Small intestine (tissue), 16 donors: Measurements from ENCODE around the gene DUSP12. TPM values are rescaled to one million over a fixed set of nuclear protein-coding genes. Genes with fewer than 3 reads are reported as not detected.

Source experiments
- DNase-seq, 2 donors: peaks; one replicate each; pipeline versions ENCODE4 v3.0.0 to v3.0.0-alpha.2; 2013
- FAIRE-seq: peaks from 2 replicates; lab custom pipeline; 2012; peaks lifted over from hg19 to GRCh38; lab: Jason Lieb, UNC
- H3K27ac ChIP-seq, 3 donors: one replicate each; pipeline ENCODE4 v1.5.1; 2013; ENCODE audit warnings: low read length in 2 of 3, mild to moderate bottlenecking in 2 of 3, control low read depth in 1 of 3, inconsistent platforms in 1 of 3, low read depth in 1 of 3, moderate library complexity in 1 of 3
- H3K27me3 ChIP-seq, 3 donors: one replicate each; pipeline ENCODE4 v1.6.1; 2013; ENCODE audit warnings: low read length in 3 of 3, inconsistent platforms in 1 of 3; ENCODE audit not compliant: control insufficient read depth in 3 of 3, insufficient read depth in 3 of 3
- H3K36me3 ChIP-seq, 3 donors: one replicate each; pipeline ENCODE4 v1.6.1; 2013; ENCODE audit warnings: low read length in 3 of 3, inconsistent platforms in 1 of 3, low read depth in 1 of 3, mild to moderate bottlenecking in 1 of 3, moderate library complexity in 1 of 3; ENCODE audit not compliant: control insufficient read depth in 3 of 3, insufficient read depth in 2 of 3
- H3K4me1 ChIP-seq, 3 donors: one replicate each; pipeline ENCODE4 v1.6.1; 2013; ENCODE audit warnings: low read length in 2 of 3, inconsistent platforms in 1 of 3, low read depth in 1 of 3, mild to moderate bottlenecking in 1 of 3, moderate library complexity in 1 of 3; ENCODE audit not compliant: control insufficient read depth in 3 of 3, insufficient read depth in 2 of 3
- H3K4me3 ChIP-seq, 3 donors: one replicate each; pipeline ENCODE4 v1.5.1; 2013; ENCODE audit warnings: low read length in 3 of 3, control low read depth in 1 of 3, inconsistent platforms in 1 of 3, low read depth in 1 of 3, mild to moderate bottlenecking in 1 of 3, moderate library complexity in 1 of 3
- H3K9me3 ChIP-seq, 2 donors: one replicate each; pipeline ENCODE4 v1.6.1; 2013; ENCODE audit warnings: low read depth in 1 of 2, low read length in 1 of 2; ENCODE audit not compliant: control insufficient read depth in 2 of 2, insufficient read depth in 1 of 2
- WGBS, 3 donors: extraction: QIAGEN DNeasy Blood & Tissue Kit; methylation state at CpG; one replicate each; pipeline ENCODE4 v1.1.7; 2013; 5-methylcytosine and 5-hydroxymethylcytosine counted together
- long read RNA-seq, 10 donors: transcript quantifications; one replicate each; lab custom pipeline, GENCODE V29; 2026
- polyA plus RNA-seq, 4 donors: library from polyadenylated mRNA; stranded (reverse) in 3 of 4; unstranded in 1 of 4; fragments of 200-250 nt in 3 of 4; fragments of 120-200 nt in 1 of 4; gene quantifications; one replicate each; pipeline versions ENCODE4 v1.2.1 to v1.2.3, GENCODE V29; 2013
- donor health status: healthy with polysubstance abuse.
- donor health status: control.
- donor health status: control.
- donor health status: Bipolar disorder and iron deficiency.
- donor health status: healthy.

The DUSP12 gene
- polyA plus RNA-seq = 10 to 100 TPM in 3 of 4 donors, 1 to 10 TPM in 1; 9.4 to 28.9 (median 22.3) TPM
- long read RNA-seq, donor 1 = 0 reads
- long read RNA-seq, donor 2, partial matches to known transcripts = 0 of 10 reads
- long read RNA-seq, donor 2, other reads (novel, unspliced or antisense) = 5 of 10 reads
- long read RNA-seq, donor 3, partial matches to known transcripts = 0 of 12 reads
- long read RNA-seq, donor 3, other reads (novel, unspliced or antisense) = 5 of 12 reads
- long read RNA-seq, donor 4 = 0 reads
- long read RNA-seq, donor 5, transcript DUSP12-201 (6 exons, 1,270 nt) = major isoform, 5 of 5 reads
- long read RNA-seq, donor 5, partial matches to known transcripts = 0 of 5 reads
- long read RNA-seq, donor 5, other reads (novel, unspliced or antisense) = 0 of 5 reads
- long read RNA-seq, donor 6, partial matches to known transcripts = 0 of 3 reads
- long read RNA-seq, donor 6, other reads (novel, unspliced or antisense) = 0 of 3 reads
- long read RNA-seq, donor 7 = 0 reads
- long read RNA-seq, donor 8, partial matches to known transcripts = 0 of 1 reads
- long read RNA-seq, donor 8, other reads (novel, unspliced or antisense) = 0 of 1 reads
- long read RNA-seq, donor 9, partial matches to known transcripts = 0 of 4 reads
- long read RNA-seq, donor 9, other reads (novel, unspliced or antisense) = 0 of 4 reads
- long read RNA-seq, donor 10, transcript DUSP12-201 (6 exons, 1,270 nt) = major isoform, 6 of 16 reads
- long read RNA-seq, donor 10, partial matches to known transcripts = 0 of 16 reads
- long read RNA-seq, donor 10, other reads (novel, unspliced or antisense) = 9 of 16 reads

GRCh38 chr1:161749509-161750407, at the start of gene DUSP12:
Gene DUSP12 (plus strand): TSS chr1:161749786. CDS start chr1:161749802, 16 bp downstream.
- Histone ChIP-seq H3K36me3 (peaks cover 0 to 14% (median 2%) of the 10 kb centered on the region in 3 donors), H3K27ac (peak within 1 kb of the TSS; percentile 84 to 96 (median 92)), H3K9me3 (no peaks in the 10 kb centered on the region), H3K4me1 (peaks cover 0 to 8% (median 6%) of the 10 kb centered on the region in 3 donors), H3K4me3 (peak within 1 kb of the TSS; percentile 65 to 99 (median 90)), H3K27me3 (peaks cover 0 to 2% (median 0%) of the 10 kb centered on the region in 3 donors)
- 0% methylated on average over 63 to 65 of the region's 65 CpGs for WGBS, 3 donors
- DNase-seq (peak; percentile 92 to 96), FAIRE-seq (no peak)

- Histone ChIP-seq H3K9me3 (no peaks in the 10 kb centered on the region), H3K4me3 (no peak overlapping the region), H3K27me3 (peaks cover 0 to 5% (median 0%) of the 10 kb centered on the region in 3 donors), H3K4me1 (no peaks in the 10 kb centered on the region), H3K36me3 (no peaks in the 10 kb centered on the region), H3K27ac (no peak overlapping the region)
- peak; percentile 7 to 80 for DNase-seq
- no peak for FAIRE-seq
- WGBS, 3 donors = 37 to 64% (median 51%) methylated on average over 8 of the region's 8 CpGs
These were observed 47.3 kb upstream of the DUSP12 start for GRCh38 chr1:161702250-161702649.

GRCh38 chr1:161705537-161705936, 44.0 kb upstream of the DUSP12 start:
- Histone ChIP-seq H3K4me1 (no peaks in the 10 kb centered on the region), H3K27ac (no peak overlapping the region), H3K9me3 (no peaks in the 10 kb centered on the region), H3K4me3 (no peak overlapping the region), H3K36me3 (no peaks in the 10 kb centered on the region), H3K27me3 (peaks cover 0 to 2% (median 0%) of the 10 kb centered on the region in 3 donors)
- FAIRE-seq (no peak), DNase-seq (no peak)
- WGBS, 3 donors = 65 to 84% (median 78%) methylated on average over 3 to 4 of the region's 4 CpGs

GRCh38 chr1:161706113-161706481, 43.5 kb upstream of the DUSP12 start:
- no peak overlapping the region for H3K27ac ChIP-seq
- no peak overlapping the region for H3K4me3 ChIP-seq
- H3K9me3 ChIP-seq = no peaks in the 10 kb centered on the region
- no peaks in the 10 kb centered on the region for H3K36me3 ChIP-seq
- no peak for FAIRE-seq
- peaks cover 0 to 2% (median 0%) of the 10 kb centered on the region in 3 donors for H3K27me3 ChIP-seq
- DNase-seq = no peak
- no peaks in the 10 kb centered on the region for H3K4me1 ChIP-seq
- 72 to 76% (median 76%) methylated on average over 3 of the region's 3 CpGs for WGBS, 3 donors

- FAIRE-seq (no peak), DNase-seq (no peak)
- no peaks in the 10 kb centered on the region for H3K4me1 ChIP-seq
- 49 to 61% (median 56%) methylated on average over 4 of the region's 4 CpGs for WGBS, 3 donors
- peaks cover 0 to 2% (median 0%) of the 10 kb centered on the region in 3 donors for H3K27me3 ChIP-seq
- no peaks in the 10 kb centered on the region for H3K9me3 ChIP-seq
- H3K4me3 ChIP-seq = no peak within 1 kb of the TSS
- H3K36me3 ChIP-seq = no peaks in the 10 kb centered on the region
- no peak within 1 kb of the TSS for H3K27ac ChIP-seq
These were observed 42.9 kb upstream of the DUSP12 start, which contains the start of gene FCRLA for GRCh38 chr1:161706482-161707347. Gene FCRLA (plus strand): TSS chr1:161707229. CDS start chr1:161707265, 36 bp downstream.

GRCh38 chr1:161707503-161707902, 42.1 kb upstream of the DUSP12 start:
- 81 to 86% (median 82%) methylated on average over 2 of the region's 2 CpGs for WGBS, 3 donors
- Histone ChIP-seq H3K4me3 (no peak overlapping the region), H3K27me3 (peaks cover 0 to 7% (median 0%) of the 10 kb centered on the region in 3 donors), H3K27ac (no peak overlapping the region), H3K4me1 (no peaks in the 10 kb centered on the region), H3K36me3 (no peaks in the 10 kb centered on the region), H3K9me3 (no peaks in the 10 kb centered on the region)
- no peak for FAIRE-seq
- DNase-seq = no peak

- no peak overlapping the region for H3K4me3 ChIP-seq
- no peak overlapping the region for H3K27ac ChIP-seq
- no peaks in the 10 kb centered on the region for H3K4me1 ChIP-seq
- no peaks in the 10 kb centered on the region for H3K36me3 ChIP-seq
- DNase-seq (no peak), FAIRE-seq (no peak)
- H3K27me3 ChIP-seq = peaks cover 0 to 11% (median 0%) of the 10 kb centered on the region in 3 donors
- H3K9me3 ChIP-seq = no peaks in the 10 kb centered on the region
- 67 to 78% (median 68%) methylated on average over 4 of the region's 4 CpGs for WGBS, 3 donors
These were observed 40.2 kb upstream of the DUSP12 start for GRCh38 chr1:161709373-161709772.
